Measurements from ENCODE around the gene MOV10.

Gene MOV10

GRCh38 chr1:112714313-112715263 lies 40.1 kb downstream of the MOV10 start:
- ChIA-PET POLR2A (interaction anchor here (0.8 to 2.0 kb wide), 9 partner anchors 10 to 675 kb away, joined by 3 to 17 read pairs (median 5); partner anchors contain the start of genes CAPZA1, CTTNBP2NL, MAGI3 and MOV10), CTCF (interaction anchor here (0.6 to 9.1 kb wide), 23 partner anchors 12 to 1195 kb away, joined by 3 to 417 read pairs (median 4); partner anchors contain the start of gene LRIG2)
- peak overlapping the region; percentile 57 for H3K4me3 ChIP-seq (ENCODE audit: low read depth, low read length)
- no peaks in the 10 kb centered on the region for H3K9me3 ChIP-seq (ENCODE audit: control insufficient read depth, insufficient read depth, low read depth, low read length)
- no peaks in the 10 kb centered on the region for H3K4me1 ChIP-seq (ENCODE audit: control insufficient read depth, insufficient read depth, low read length)
- peaks cover 0 to 3% of the 10 kb centered on the region in 2 experiments; a peak in 1 of 3 replicates for H3K36me3 ChIP-seq (ENCODE audit: control insufficient read depth in 2 of 2, insufficient read depth in 1 of 2, low read length in 2 of 2)
- no peak overlapping the region; the same call in 1 of the 2 replicates for H3K27ac ChIP-seq (ENCODE audit: extremely low read depth, low read depth, low read length)
- TF ChIP-seq ZNF629 (tag by site-specific recombination; IDR thresholded peaks at IDR 0.05) (no peak), ZNF133 (tag by site-specific recombination; IDR thresholded peaks at IDR 0.05) (no peak), ZFHX2 (tag by site-specific recombination; conservative IDR thresholded peaks at IDR 0.05) (peak; percentile 72; the same call in 1 of the 2 replicates), ZNF223 (tag by site-specific recombination; IDR thresholded peaks at IDR 0.05) (peak; percentile 75), ZSCAN18 (tag by site-specific recombination; IDR thresholded peaks at IDR 0.05) (no peak), ZNF423 (tag by site-specific recombination; IDR thresholded peaks at IDR 0.05) (peak; percentile 49; the same call in 1 of the 2 replicates), GLIS2 (tag by site-specific recombination; IDR thresholded peaks at IDR 0.05) (peak; percentile 70), ZBTB26 (tag by site-specific recombination; optimal IDR thresholded peaks at IDR 0.05) (peak; percentile 76), ZNF341 (tag by site-specific recombination; IDR thresholded peaks at IDR 0.05; ENCODE audit: low read depth) (peak; percentile 76), ZNF658 (tag by site-specific recombination; IDR thresholded peaks at IDR 0.05) (no peak), ZNF785 (tag by site-specific recombination; IDR thresholded peaks at IDR 0.05) (no peak), ZNF777 (tag by site-specific recombination; IDR thresholded peaks at IDR 0.05; ENCODE audit: borderline replicate concordance) (peak; percentile 45; the same call in 1 of the 2 replicates), ZNF449 (tag by site-specific recombination; IDR thresholded peaks at IDR 0.05) (0 out of 2 replicates have a peak, but pooled peaks have one; percentile 15), ZNF792 (tag by site-specific recombination; IDR thresholded peaks at IDR 0.05) (no peak), ZBTB7A (tag by site-specific recombination; IDR thresholded peaks at IDR 0.05; ENCODE audit: low read depth) (0 out of 2 replicates have a peak, but pooled peaks have one; percentile 17), ZNF335 (tag by site-specific recombination; conservative IDR thresholded peaks at IDR 0.05) (peak; percentile 65), ZNF600 (tag by site-specific recombination; IDR thresholded peaks at IDR 0.05) (peak; percentile 67), ZBTB48 (tag by site-specific recombination; IDR thresholded peaks at IDR 0.05) (0 out of 2 replicates have a peak, but pooled peaks have one; percentile 9), MEIS1 (CRISPR knock-in tag; IDR thresholded peaks at IDR 0.05; ENCODE audit: borderline replicate concordance) (no peak), ZBTB8A (tag by site-specific recombination; IDR thresholded peaks at IDR 0.05) (peak; percentile 73), ZNF157 (tag by site-specific recombination; IDR thresholded peaks at IDR 0.05) (no peak), KLF7 (tag by site-specific recombination; IDR thresholded peaks at IDR 0.05; ENCODE audit: borderline replicate concordance) (no peak), ZBTB6 (tag by site-specific recombination; IDR thresholded peaks at IDR 0.05) (0 out of 2 replicates have a peak, but pooled peaks have one; percentile 33), ZBTB11 (tag by site-specific recombination; conservative IDR thresholded peaks at IDR 0.05; ENCODE audit: low read depth) (no peak), PATZ1 (tag by site-specific recombination; IDR thresholded peaks at IDR 0.05) (peak; percentile 47)
